Cardiac fibroblast (primary cell): ENCODE measurements around the gene SNAPC1.
A peak's percentile ranks its signal among the peaks of the same experiment; 100 is the strongest.
"Not testable (repeated sequence)": the region's sequence is repeated elsewhere in the genome, so short reads cannot be mapped to it uniquely, and the experiment has no call there.

Source experiments
- DNase-seq, 2 donors: peaks; one replicate each; pipeline versions ENCODE4 v3.0.0 to v3.0.0-alpha.2; 2010; ENCODE audit warnings: low read depth in 2 of 2
- H3K4me3 ChIP-seq, 2 donors: replicated peaks in 1 of 2; 1 replicate in 1 of 2; 2 replicates in 1 of 2; pipeline ENCODE4 v1.5.1; 2011; ENCODE audit warnings: low read depth in 2 of 2, low read length in 2 of 2, mild to moderate bottlenecking in 2 of 2, moderate library complexity in 1 of 2
- TF ChIP-seq, protein P1 (sequence below): IDR thresholded peaks from one replicate; pipeline ENCODE4 v1.5.1; 2011; ENCODE audit warnings: low read depth, mild to moderate bottlenecking, low read length, inconsistent platforms

Gene SNAPC1

DNA sequence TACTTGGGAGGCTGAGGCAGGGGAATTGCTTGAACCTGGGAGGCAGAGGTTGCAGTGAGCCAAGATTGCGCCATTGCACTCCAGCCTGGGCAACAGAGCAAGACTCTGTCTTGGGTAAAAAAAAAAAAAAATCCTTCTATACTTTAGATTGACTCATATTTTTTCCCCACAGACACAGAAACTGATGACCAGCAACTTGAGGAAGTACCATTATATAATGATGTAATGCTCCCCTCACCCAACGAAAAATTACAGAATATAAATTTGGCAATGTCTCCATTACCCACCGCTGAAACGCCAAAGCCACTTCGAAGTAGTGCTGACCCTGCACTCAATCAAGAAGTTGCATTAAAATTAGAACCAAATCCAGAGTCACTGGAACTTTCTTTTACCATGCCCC lies 24.3 kb upstream of the SNAPC1 start:
- TF ChIP-seq, protein P1, sequence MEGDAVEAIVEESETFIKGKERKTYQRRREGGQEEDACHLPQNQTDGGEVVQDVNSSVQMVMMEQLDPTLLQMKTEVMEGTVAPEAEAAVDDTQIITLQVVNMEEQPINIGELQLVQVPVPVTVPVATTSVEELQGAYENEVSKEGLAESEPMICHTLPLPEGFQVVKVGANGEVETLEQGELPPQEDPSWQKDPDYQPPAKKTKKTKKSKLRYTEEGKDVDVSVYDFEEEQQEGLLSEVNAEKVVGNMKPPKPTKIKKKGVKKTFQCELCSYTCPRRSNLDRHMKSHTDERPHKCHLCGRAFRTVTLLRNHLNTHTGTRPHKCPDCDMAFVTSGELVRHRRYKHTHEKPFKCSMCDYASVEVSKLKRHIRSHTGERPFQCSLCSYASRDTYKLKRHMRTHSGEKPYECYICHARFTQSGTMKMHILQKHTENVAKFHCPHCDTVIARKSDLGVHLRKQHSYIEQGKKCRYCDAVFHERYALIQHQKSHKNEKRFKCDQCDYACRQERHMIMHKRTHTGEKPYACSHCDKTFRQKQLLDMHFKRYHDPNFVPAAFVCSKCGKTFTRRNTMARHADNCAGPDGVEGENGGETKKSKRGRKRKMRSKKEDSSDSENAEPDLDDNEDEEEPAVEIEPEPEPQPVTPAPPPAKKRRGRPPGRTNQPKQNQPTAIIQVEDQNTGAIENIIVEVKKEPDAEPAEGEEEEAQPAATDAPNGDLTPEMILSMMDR = no peak
- DNase-seq = peak in 1 of 2 donors; percentile 68
- H3K4me3 ChIP-seq = no peak overlapping the region

DNA sequence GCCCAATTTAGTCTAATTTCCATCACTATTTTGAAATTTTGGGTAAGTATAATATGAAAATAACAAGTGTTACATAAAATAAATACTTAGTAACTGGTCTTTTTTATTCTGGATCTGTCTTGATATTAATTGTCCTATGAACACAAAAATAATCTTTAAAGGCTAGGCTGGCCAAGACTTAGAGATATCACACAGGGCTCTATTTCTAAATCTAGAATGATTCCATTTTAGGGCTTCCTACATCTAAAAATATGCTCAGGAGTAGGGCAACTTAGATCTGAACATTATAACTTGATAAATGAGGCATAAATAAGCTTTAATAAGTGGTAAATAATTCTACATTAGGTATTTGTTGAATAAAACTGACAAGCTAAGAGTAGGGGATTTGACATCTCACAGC lies 23.1 kb upstream of the SNAPC1 start:
- H3K4me3 ChIP-seq = no peak overlapping the region
- TF ChIP-seq, protein P1 = no peak
- no peak for DNase-seq

DNA sequence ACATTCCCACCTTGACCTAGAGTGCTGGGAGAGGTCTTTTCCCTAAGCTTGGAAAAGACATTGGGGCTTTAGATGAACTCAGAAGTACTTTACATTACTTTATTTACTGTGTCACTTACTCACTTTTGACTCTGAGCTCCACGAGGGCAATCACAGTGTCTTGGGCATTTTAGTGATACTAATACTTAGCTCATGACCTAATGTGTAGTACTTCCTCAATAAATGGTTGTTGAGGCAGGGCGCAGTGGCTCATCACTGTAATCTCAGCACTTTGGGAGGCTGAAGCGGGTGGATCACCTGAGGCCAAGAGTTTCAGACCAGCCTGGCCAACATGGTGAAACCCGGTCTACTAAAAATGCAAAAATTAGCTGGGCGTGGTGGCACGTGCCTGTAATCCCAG lies 19.8 kb upstream of the SNAPC1 start:
- no peak for DNase-seq
- TF ChIP-seq, protein P1 = no peak
- no peak overlapping the region for H3K4me3 ChIP-seq

DNA sequence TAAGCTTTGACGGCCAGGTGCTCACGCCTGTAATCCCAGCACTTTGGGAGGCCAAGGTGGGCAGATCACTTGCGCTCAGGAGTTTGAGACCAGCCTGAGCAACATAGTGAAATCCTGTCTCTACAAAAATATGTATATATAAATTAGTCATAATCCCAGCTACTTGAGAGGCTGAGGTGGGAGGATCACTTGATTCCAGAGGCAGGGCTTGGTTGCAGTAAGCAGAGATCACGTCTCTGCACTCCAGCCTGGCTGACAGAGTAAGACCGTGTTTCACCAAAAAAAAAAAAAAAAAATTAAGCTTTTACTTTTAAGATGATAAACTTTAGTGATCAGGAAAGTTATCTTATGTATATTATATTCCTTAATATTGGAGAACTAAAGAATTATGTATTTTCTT lies 18.0 kb upstream of the SNAPC1 start:
- peak in 1 of 2 donors; percentile 52 for DNase-seq
- no peak overlapping the region for H3K4me3 ChIP-seq
- TF ChIP-seq, protein P1 = no peak

DNA sequence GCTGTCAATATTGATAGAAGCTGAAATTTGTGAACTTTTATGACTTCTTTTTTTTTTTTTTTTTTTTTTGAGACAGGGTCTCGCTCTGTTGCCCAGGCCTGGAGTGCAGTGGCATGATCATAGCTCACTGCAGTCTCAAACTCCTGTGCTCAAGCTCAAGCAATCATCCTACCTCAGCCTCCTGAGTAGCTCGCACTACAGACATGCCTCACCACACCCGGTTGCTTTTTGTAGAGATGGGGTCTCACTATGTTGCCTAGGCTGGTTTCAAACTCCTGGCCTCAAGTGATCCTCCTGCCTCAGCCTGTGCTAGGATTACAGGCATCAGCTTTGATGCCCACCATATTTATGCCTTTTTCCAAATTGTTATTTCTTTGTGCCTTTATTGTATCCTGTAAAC lies 15.9 kb upstream of the SNAPC1 start:
- not testable (repeated sequence) for H3K4me3 ChIP-seq, DNase-seq

DNA sequence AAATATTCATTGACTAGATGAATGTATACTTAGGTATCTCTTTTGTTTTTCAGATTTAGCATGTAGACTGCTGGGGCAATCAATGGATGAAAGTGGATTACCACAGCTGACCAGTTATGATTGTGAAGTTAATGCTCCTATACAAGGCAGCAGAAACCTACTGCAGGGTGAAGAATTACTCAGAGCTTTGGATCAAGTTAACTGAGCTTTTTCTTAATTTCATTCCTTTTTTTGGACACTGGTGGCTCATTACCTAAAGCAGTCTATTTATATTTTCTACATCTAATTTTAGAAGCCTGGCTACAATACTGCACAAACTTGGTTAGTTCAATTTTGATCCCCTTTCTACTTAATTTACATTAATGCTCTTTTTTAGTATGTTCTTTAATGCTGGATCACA lies 15.3 kb upstream of the SNAPC1 start:
- TF ChIP-seq, protein P1 = no peak
- DNase-seq = no peak
- H3K4me3 ChIP-seq = no peak overlapping the region

DNA sequence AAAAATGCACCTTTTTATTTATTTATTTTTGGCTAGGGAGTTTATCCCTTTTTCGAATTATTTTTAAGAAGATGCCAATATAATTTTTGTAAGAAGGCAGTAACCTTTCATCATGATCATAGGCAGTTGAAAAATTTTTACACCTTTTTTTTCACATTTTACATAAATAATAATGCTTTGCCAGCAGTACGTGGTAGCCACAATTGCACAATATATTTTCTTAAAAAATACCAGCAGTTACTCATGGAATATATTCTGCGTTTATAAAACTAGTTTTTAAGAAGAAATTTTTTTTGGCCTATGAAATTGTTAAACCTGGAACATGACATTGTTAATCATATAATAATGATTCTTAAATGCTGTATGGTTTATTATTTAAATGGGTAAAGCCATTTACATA lies 14.9 kb upstream of the SNAPC1 start:
- TF ChIP-seq, protein P1 = no peak
- peak in 1 of 2 donors; percentile 66 for DNase-seq
- peak overlapping the region in 1 of 2 donors; percentile 11 for H3K4me3 ChIP-seq
